Tibial nerve (tissue), 4 donors: ENCODE data around the gene COQ4.

ENCODE experiments used
- EP300 ChIP-seq, 2 donors: sonication (generic); formaldehyde crosslinking; IDR thresholded peaks; one replicate each; pipeline ENCODE4 v1.6.1; 2017; ENCODE audit warnings: antibody characterized with exemption in 2 of 2, mild to moderate bottlenecking in 1 of 2
- POLR2A ChIP-seq, 2 donors: fragments of 450-650 bp; IDR thresholded peaks; one replicate each; pipeline ENCODE4 v1.6.1; 2017; ENCODE audit warnings: antibody characterized with exemption in 2 of 2, mild to moderate bottlenecking in 2 of 2, moderate library complexity in 2 of 2
- TF ChIP-seq, protein P1 (sequence below), 5 experiments: fragments of 200-600 bp in 3 of 5; fragments of 450-650 bp in 2 of 5; sonication (generic) in 3 of 5; IDR thresholded peaks; one replicate each; pipeline ENCODE4 v1.5.1; 2016 to 2019; ENCODE audit warnings: antibody characterized with exemption in 5 of 5, mild to moderate bottlenecking in 3 of 5, moderate library complexity in 2 of 5

GRCh38 chr9:128323212-128323730, 632 bp downstream of the COQ4 start:
- TF ChIP-seq, protein P1, sequence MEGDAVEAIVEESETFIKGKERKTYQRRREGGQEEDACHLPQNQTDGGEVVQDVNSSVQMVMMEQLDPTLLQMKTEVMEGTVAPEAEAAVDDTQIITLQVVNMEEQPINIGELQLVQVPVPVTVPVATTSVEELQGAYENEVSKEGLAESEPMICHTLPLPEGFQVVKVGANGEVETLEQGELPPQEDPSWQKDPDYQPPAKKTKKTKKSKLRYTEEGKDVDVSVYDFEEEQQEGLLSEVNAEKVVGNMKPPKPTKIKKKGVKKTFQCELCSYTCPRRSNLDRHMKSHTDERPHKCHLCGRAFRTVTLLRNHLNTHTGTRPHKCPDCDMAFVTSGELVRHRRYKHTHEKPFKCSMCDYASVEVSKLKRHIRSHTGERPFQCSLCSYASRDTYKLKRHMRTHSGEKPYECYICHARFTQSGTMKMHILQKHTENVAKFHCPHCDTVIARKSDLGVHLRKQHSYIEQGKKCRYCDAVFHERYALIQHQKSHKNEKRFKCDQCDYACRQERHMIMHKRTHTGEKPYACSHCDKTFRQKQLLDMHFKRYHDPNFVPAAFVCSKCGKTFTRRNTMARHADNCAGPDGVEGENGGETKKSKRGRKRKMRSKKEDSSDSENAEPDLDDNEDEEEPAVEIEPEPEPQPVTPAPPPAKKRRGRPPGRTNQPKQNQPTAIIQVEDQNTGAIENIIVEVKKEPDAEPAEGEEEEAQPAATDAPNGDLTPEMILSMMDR (IDR thresholded peaks at IDR 0.05), result no peak
- TF ChIP-seq POLR2A (IDR thresholded peaks at IDR 0.05) (no peak), EP300 (IDR thresholded peaks at IDR 0.05) (no peak)
